ENCODE data around the gene UBE2J2.
A peak's percentile ranks its signal among the peaks of the same experiment; 100 is the strongest.

Gene UBE2J2

DNA sequence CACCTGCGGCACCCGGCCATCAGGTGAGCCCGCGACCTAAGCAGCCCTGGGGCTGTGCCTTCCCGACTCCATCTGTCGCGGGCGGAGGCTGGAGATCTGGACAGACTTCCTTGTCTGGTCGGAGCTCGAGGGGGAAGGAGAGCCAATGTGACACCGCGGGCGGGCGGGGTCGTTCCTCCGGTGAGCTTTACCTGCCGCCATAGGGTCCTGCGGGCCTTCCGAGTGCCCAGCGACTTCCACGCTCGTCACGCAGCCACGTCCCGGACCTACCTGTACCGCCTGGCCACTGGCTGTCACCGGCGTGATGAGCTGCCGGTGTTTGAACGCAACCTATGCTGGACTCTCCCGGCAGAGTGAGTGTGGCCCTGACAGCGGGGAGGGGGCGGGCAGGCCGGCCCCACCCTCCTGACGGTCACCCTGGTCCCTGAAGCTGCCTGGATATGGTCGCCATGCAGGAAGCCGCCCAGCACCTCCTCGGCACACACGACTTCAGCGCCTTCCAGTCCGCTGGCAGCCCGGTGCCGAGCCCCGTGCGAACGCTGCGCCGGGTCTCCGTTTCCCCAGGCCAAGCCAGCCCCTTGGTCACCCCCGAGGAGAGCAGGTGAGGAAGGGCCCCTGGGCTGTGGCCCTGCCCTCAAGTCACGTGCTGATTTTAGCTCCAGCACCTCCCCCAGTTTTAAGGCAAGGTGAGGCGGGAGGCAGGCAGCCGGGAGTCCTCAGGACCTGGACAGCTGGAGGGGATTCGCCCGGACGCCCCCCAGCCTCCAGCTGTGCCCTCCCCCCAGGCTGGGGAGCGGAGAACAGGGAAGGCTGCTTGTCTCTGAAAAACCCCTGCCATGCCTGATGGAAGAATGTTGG, 35.8 kb upstream of the UBE2J2 start:
- Histone ChIP-seq H3K9ac (ENCODE audit: low read length in 5 of 5) (peak overlapping the region in 4 of 5 donors; percentile 64 to 80 (median 70)), H3K9me3 (ENCODE audit: control insufficient read depth in 5 of 5, low read length in 5 of 5) (no peaks in the 10 kb centered on the region), H3K4me1 (ENCODE audit: control insufficient read depth in 5 of 5, insufficient read depth in 5 of 5, low read length in 5 of 5) (peaks cover 5 to 45% (median 43%) of the 10 kb centered on the region in 5 donors), H3K27ac (ENCODE audit: low read depth, low read length) (peak overlapping the region; percentile 60), H3K27me3 (ENCODE audit: control insufficient read depth in 5 of 5, insufficient read depth in 4 of 5, low read length in 5 of 5) (no peaks in the 10 kb centered on the region), H3K36me3 (ENCODE audit: control insufficient read depth in 5 of 5, insufficient read depth in 5 of 5, low read length in 5 of 5) (peaks cover 0 to 48% (median 42%) of the 10 kb centered on the region in 5 donors), H3K4me3 (ENCODE audit: low read depth in 1 of 5, low read length in 5 of 5) (peak overlapping the region in 4 of 5 donors; percentile 61 to 81 (median 70))

DNA sequence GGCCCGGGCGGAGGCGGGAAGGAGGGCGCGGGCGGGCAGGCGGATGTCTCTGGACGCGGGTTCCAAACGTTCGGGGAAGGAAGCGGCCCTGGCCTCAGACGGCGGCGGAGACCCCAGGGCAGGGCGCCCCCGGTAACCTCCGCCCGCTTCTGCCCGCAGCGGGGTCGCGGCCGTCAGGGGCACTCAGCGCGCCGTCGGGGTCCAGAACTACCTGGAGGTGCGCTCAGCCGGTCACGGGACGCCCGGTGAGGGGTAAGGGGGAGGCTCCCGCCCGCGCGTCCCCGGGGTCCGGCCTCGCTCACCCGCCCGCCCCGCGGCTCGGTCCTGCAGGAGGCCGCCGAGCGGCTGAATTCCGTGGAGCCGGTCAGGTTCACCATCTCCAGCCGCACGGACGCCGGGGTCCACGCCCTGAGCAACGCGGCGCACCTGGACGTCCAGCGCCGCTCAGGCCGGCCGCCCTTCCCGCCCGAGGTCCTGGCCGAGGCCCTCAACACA, 35.1 kb upstream of the UBE2J2 start:
- no peaks in the 10 kb centered on the region for H3K27me3 ChIP-seq (ENCODE audit: control insufficient read depth in 5 of 5, insufficient read depth in 4 of 5, low read length in 5 of 5)
- H3K4me1 ChIP-seq (ENCODE audit: control insufficient read depth in 5 of 5, insufficient read depth in 5 of 5, low read length in 5 of 5), result peaks cover 5 to 52% (median 50%) of the 10 kb centered on the region in 5 donors
- H3K4me3 ChIP-seq (ENCODE audit: low read depth in 1 of 5, low read length in 5 of 5), result peak overlapping the region in 4 of 5 donors; percentile 61 to 81 (median 70)
- peaks cover 0 to 41% (median 35%) of the 10 kb centered on the region in 5 donors for H3K36me3 ChIP-seq (ENCODE audit: control insufficient read depth in 5 of 5, insufficient read depth in 5 of 5, low read length in 5 of 5)
- peak overlapping the region; percentile 60 for H3K27ac ChIP-seq (ENCODE audit: low read depth, low read length)
- peak overlapping the region in 4 of 5 donors; percentile 64 to 80 (median 70) for H3K9ac ChIP-seq (ENCODE audit: low read length in 5 of 5)
- H3K9me3 ChIP-seq (ENCODE audit: control insufficient read depth in 5 of 5, low read length in 5 of 5), result no peaks in the 10 kb centered on the region

GRCh38 chr1:1307923-1308755, 34.5 kb upstream of the UBE2J2 start, which contains the start of the genes ACAP3 and PUSL1:
Gene ACAP3 (minus strand): TSS chr1:1307930. CDS start chr1:1307815, 115 bp downstream.
Gene PUSL1 (plus strand): TSS chr1:1308597. CDS start chr1:1308644, 47 bp downstream.
- Histone ChIP-seq H3K4me1 (ENCODE audit: control insufficient read depth in 5 of 5, insufficient read depth in 5 of 5, low read length in 5 of 5) (peaks cover 5 to 56% (median 53%) of the 10 kb centered on the region in 5 donors), H3K9ac (ENCODE audit: low read length in 5 of 5) (peak within 1 kb of the TSS in 4 of 5 donors; percentile 64 to 80 (median 70)), H3K36me3 (ENCODE audit: control insufficient read depth in 5 of 5, insufficient read depth in 5 of 5, low read length in 5 of 5) (peaks cover 0 to 34% (median 28%) of the 10 kb centered on the region in 5 donors), H3K9me3 (ENCODE audit: control insufficient read depth in 5 of 5, low read length in 5 of 5) (no peaks in the 10 kb centered on the region), H3K4me3 (ENCODE audit: low read depth in 1 of 5, low read length in 5 of 5) (peak within 1 kb of the TSS; percentile 62 to 93 (median 78)), H3K27me3 (ENCODE audit: control insufficient read depth in 5 of 5, insufficient read depth in 4 of 5, low read length in 5 of 5) (no peaks in the 10 kb centered on the region), H3K27ac (ENCODE audit: low read depth, low read length) (peak within 1 kb of the TSS; percentile 69)

DNA sequence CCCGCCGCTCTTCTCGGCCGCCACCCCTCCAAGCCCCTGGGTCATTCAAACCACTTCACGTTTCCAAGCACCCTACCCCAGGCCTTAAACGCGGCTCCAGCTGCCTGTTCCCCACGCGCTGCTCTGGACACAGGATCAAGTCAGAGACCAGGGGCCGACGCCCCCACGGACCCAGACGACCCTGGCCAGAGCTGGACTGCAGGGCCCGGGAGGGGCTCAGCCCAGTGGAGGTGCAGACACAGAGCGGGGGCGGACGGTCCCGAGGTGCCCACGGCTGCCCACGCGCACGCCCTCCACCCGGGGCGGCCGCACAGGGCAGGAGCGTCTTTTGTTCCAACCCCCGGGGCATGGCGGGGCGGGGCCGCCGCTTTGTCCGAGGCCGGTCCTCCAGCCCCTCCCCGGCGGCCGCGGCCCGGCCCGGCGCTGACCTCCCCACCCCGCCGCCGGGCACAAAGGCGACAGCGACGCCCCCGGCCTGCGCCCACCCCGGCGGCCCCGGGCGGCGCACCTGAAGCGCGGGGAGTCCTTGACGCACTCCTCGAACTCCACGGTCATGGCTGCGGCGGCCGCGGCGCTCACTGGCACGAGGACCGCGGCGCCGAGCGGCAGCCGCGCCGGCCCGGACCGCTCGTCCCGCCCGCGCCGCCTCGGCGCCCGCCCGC, 33.7 kb upstream of the UBE2J2 start:
- Histone ChIP-seq H3K9me3 (ENCODE audit: control insufficient read depth in 5 of 5, low read length in 5 of 5) (no peaks in the 10 kb centered on the region), H3K27me3 (ENCODE audit: control insufficient read depth in 5 of 5, insufficient read depth in 4 of 5, low read length in 5 of 5) (no peaks in the 10 kb centered on the region), H3K4me3 (ENCODE audit: low read depth in 1 of 5, low read length in 5 of 5) (peak overlapping the region; percentile 26 to 93 (median 78)), H3K27ac (ENCODE audit: low read depth, low read length) (no peak overlapping the region), H3K36me3 (ENCODE audit: control insufficient read depth in 5 of 5, insufficient read depth in 5 of 5, low read length in 5 of 5) (peaks cover 0 to 27% (median 21%) of the 10 kb centered on the region in 5 donors), H3K4me1 (ENCODE audit: control insufficient read depth in 5 of 5, insufficient read depth in 5 of 5, low read length in 5 of 5) (peaks cover 5 to 56% (median 53%) of the 10 kb centered on the region in 5 donors), H3K9ac (ENCODE audit: low read length in 5 of 5) (peak overlapping the region in 4 of 5 donors; percentile 58 to 73 (median 66))

DNA sequence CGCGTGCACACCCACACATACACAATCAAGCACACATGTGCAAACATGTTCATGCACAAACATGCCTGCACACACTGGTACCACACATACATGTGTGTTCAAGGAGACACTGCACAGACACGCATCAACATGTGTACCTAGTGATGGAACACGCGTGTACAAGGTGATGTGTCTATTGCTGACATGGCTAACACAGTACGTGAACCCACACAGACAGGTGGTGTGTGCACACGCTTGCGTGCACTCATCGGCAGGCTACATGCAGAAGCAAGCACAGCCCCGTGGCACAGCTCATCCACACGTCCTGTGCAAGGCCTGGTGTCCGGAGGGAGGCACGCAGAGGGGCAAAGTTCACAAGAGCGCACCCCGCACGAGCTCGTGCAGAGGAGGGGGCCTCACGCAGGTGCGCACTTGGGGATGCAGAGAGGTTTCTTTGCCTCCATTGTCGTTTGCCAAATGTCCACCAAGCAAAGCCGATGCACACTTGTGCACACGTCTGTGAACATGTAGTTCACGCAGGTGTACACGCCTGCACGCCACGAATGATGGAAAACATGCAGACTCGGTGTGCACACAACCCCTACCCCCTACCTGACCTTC, 33.1 kb upstream of the UBE2J2 start:
- peaks cover 5 to 56% (median 53%) of the 10 kb centered on the region in 5 donors for H3K4me1 ChIP-seq (ENCODE audit: control insufficient read depth in 5 of 5, insufficient read depth in 5 of 5, low read length in 5 of 5)
- no peaks in the 10 kb centered on the region for H3K9me3 ChIP-seq (ENCODE audit: control insufficient read depth in 5 of 5, low read length in 5 of 5)
- peaks cover 0 to 20% (median 16%) of the 10 kb centered on the region in 5 donors for H3K36me3 ChIP-seq (ENCODE audit: control insufficient read depth in 5 of 5, insufficient read depth in 5 of 5, low read length in 5 of 5)
- H3K9ac ChIP-seq (ENCODE audit: low read length in 5 of 5), result peak overlapping the region in 3 of 5 donors; percentile 62 to 75 (median 69)
- peak overlapping the region; percentile 26 to 93 (median 78) for H3K4me3 ChIP-seq (ENCODE audit: low read depth in 1 of 5, low read length in 5 of 5)
- H3K27ac ChIP-seq (ENCODE audit: low read depth, low read length), result no peak overlapping the region
- H3K27me3 ChIP-seq (ENCODE audit: control insufficient read depth in 5 of 5, insufficient read depth in 4 of 5, low read length in 5 of 5), result no peaks in the 10 kb centered on the region

DNA sequence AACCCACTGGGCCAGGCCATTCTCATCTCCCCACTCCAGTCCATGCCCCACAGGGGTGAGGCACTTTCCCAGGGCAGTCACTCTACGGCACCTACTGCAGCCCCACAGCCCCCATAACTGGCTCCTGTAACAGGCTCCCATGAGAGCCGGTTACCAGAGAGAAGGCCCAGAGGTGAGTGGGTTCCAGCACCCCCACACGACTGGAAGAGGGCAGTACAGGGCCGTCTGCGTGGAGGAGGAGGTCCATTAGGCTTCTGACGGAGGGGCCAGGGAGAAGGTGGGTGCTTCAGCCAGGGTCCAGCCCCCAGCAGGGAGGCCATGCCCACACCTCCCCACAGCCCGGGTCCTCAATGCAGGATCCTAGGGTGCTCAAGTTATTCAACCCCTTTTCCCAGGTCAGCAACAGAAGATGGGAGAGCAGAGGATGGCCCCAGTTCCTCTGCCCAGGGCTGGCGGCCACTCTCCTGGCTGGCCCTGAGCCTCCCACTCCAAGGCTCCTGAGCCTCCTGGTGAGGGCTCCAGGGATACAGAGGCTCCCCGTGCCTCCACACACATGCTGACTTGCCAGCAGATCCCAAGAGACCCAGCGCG, 32.5 kb upstream of the UBE2J2 start:
- no peaks in the 10 kb centered on the region for H3K27me3 ChIP-seq (ENCODE audit: control insufficient read depth in 5 of 5, insufficient read depth in 4 of 5, low read length in 5 of 5)
- no peak overlapping the region for H3K27ac ChIP-seq (ENCODE audit: low read depth, low read length)
- no peaks in the 10 kb centered on the region for H3K9me3 ChIP-seq (ENCODE audit: control insufficient read depth in 5 of 5, low read length in 5 of 5)
- H3K4me1 ChIP-seq (ENCODE audit: control insufficient read depth in 5 of 5, insufficient read depth in 5 of 5, low read length in 5 of 5), result peaks cover 5 to 56% (median 53%) of the 10 kb centered on the region in 5 donors
- H3K9ac ChIP-seq (ENCODE audit: low read length in 5 of 5), result peak overlapping the region in 3 of 5 donors; percentile 62 to 75 (median 69)
- peaks cover 0 to 14% (median 10%) of the 10 kb centered on the region in 5 donors for H3K36me3 ChIP-seq (ENCODE audit: control insufficient read depth in 5 of 5, insufficient read depth in 5 of 5, low read length in 5 of 5)
- peak overlapping the region; percentile 26 to 93 (median 78) for H3K4me3 ChIP-seq (ENCODE audit: low read depth in 1 of 5, low read length in 5 of 5)

DNA sequence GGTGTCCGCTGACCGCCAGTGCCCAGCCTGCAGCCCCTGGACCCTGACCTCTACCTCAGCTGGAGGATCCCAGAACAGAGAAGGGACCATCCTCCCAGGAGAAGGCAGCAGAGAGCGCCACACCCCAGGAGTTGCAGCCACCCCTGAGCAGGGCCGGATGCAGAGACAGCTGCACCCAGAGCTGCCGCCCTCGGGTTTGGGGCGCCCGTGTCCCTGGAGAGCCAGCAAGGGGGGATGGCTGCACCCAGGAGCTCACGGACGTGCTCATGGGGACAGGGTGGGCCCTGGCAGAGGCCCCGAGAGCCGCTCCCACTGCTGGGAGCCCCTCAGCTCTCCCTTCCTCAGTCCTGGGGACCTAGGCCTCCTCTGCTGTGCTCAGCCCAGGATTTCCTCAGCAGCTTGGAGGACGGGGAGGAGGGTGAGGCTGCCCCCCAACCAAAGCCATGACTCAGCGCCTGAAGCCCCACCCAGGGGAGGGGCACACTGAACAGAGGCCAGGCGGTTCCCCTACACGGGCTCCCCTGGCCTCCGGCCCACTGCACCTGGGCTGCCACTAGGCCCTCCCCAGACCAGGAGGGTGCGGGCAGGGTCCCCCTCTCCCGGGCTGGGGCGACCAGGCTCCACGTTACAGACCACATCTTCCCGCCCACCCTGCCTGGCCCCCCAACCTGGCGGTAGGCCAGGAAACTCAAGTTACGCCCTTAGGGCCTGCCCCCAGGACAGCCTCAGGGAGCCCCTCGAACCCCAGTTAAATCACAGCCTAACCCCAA, 31.8 kb upstream of the UBE2J2 start:
- no peaks in the 10 kb centered on the region for H3K27me3 ChIP-seq (ENCODE audit: control insufficient read depth in 5 of 5, insufficient read depth in 4 of 5, low read length in 5 of 5)
- no peaks in the 10 kb centered on the region for H3K9me3 ChIP-seq (ENCODE audit: control insufficient read depth in 5 of 5, low read length in 5 of 5)
- H3K4me3 ChIP-seq (ENCODE audit: low read depth in 1 of 5, low read length in 5 of 5), result peak overlapping the region; percentile 38 to 81 (median 72)
- H3K27ac ChIP-seq (ENCODE audit: low read depth, low read length), result no peak overlapping the region
- peaks cover 0 to 8% (median 6%) of the 10 kb centered on the region in 5 donors for H3K36me3 ChIP-seq (ENCODE audit: control insufficient read depth in 5 of 5, insufficient read depth in 5 of 5, low read length in 5 of 5)
- peak overlapping the region in 4 of 5 donors; percentile 17 to 75 (median 57) for H3K9ac ChIP-seq (ENCODE audit: low read length in 5 of 5)
- H3K4me1 ChIP-seq (ENCODE audit: control insufficient read depth in 5 of 5, insufficient read depth in 5 of 5, low read length in 5 of 5), result peaks cover 5 to 56% (median 53%) of the 10 kb centered on the region in 5 donors
